PC-3 (cell line): ENCODE data around the gene VANGL2. TPM values are rescaled to one million over a fixed set of nuclear protein-coding genes. Genes with fewer than 3 reads are reported as not detected.
"Not testable (repeated sequence)": the region's sequence is repeated elsewhere in the genome, so short reads cannot be mapped to it uniquely, and the experiment has no call there.

Experiments
- ATAC-seq: fragments of 200-7000 bp; cut with Tn5 transposase; 2 replicates; pipeline ENCODE4 v1.9.1; 2020; ENCODE audit warnings: mild to moderate bottlenecking, moderate library complexity
- BruUV-seq: library from RNA; stranded (reverse); fragments of 400-500 nt; replicated peaks from 2 replicates; lab custom pipeline; 2021; lab: Mats Ljungman, UMichigan
- CTCF ChIA-PET: fragments of 300-600 bp; sonication (Branson Sonifier 250); formaldehyde crosslinking; loops from one replicate; lab custom pipeline; 2022; ENCODE audit warnings: antibody characterized with exemption; lab: Charles Lee
- POLR2A ChIA-PET: fragments of 300-600 bp; sonication (Branson Sonifier 250); formaldehyde crosslinking; loops from one replicate; lab custom pipeline; 2022; ENCODE audit warnings: antibody characterized with exemption; ENCODE audit not compliant: unreplicated experiment; lab: Charles Lee
- DNase-seq: peaks from one replicate; pipeline ENCODE4 v3.0.0-alpha.2; 2015
- H2AFZ ChIP-seq: fragments of 300-600 bp; sonication (generic); 2 replicates; pipeline ENCODE4 v1.6.0; 2016; ENCODE audit warnings: antibody characterized with exemption, low read length
- H3F3A ChIP-seq: fragments of 300-600 bp; sonication (generic); one replicate; pipeline ENCODE4 v1.6.0; 2017; ENCODE audit warnings: antibody characterized with exemption, low read length, control low read depth, mild to moderate bottlenecking; ENCODE audit not compliant: unreplicated experiment
- H3K27ac ChIP-seq: fragments of 300-600 bp; sonication (generic); 2 replicates; pipeline ENCODE4 v1.5.1; 2016; ENCODE audit warnings: mild to moderate bottlenecking, low read length
- H3K27me3 ChIP-seq: fragments of 300-600 bp; sonication (generic); 2 replicates; pipeline ENCODE4 v1.6.1; 2016; ENCODE audit warnings: low read length, mixed read lengths
- H3K36me3 ChIP-seq: fragments of 300-600 bp; sonication (generic); 2 replicates; pipeline ENCODE4 v1.6.1; 2016; ENCODE audit warnings: low read depth, mixed run types, low read length, mixed read lengths
- H3K4me1 ChIP-seq: fragments of 300-600 bp; sonication (generic); 2 replicates; pipeline ENCODE4 v1.5.1; 2016; ENCODE audit warnings: low read length; ENCODE audit not compliant: insufficient read depth
- H3K4me2 ChIP-seq: fragments of 300-600 bp; sonication (generic); 2 replicates; pipeline ENCODE4 v1.6.0; 2016; ENCODE audit warnings: low read length
- H3K4me3 ChIP-seq: fragments of 300-600 bp; sonication (generic); 2 replicates; pipeline ENCODE4 v1.5.1; 2016; ENCODE audit warnings: mild to moderate bottlenecking, low read length, mixed read lengths
- H3K79me2 ChIP-seq: fragments of 300-600 bp; sonication (generic); 2 replicates; pipeline ENCODE4 v1.6.1; 2017; ENCODE audit warnings: low read length, mixed read lengths
- H3K9ac ChIP-seq: fragments of 300-600 bp; sonication (generic); 2 replicates; pipeline ENCODE4 v1.6.0; 2016; ENCODE audit warnings: mild to moderate bottlenecking, low read length
- H3K9me2 ChIP-seq: fragments of 300-600 bp; sonication (generic); replicated peaks from 2 replicates; pipeline ENCODE4 v1.6.1; 2016; ENCODE audit warnings: mixed run types, low read length, mixed read lengths
- H3K9me3 ChIP-seq: fragments of 300-600 bp; sonication (generic); 2 replicates; pipeline ENCODE4 v1.6.1; 2016; ENCODE audit warnings: low read length, mixed read lengths
- H4K20me1 ChIP-seq: fragments of 300-600 bp; sonication (generic); 2 replicates; pipeline ENCODE4 v1.6.1; 2016; ENCODE audit warnings: low read length, mixed read lengths
- EZH2 ChIP-seq: fragments of 300-600 bp; sonication (generic); IDR thresholded peaks from one replicate; pipeline ENCODE4 v1.6.1; 2017; ENCODE audit warnings: antibody characterized with exemption, mild to moderate bottlenecking, low read length; ENCODE audit not compliant: unreplicated experiment
- EZH2phosphoT487 ChIP-seq: fragments of 300-600 bp; sonication (generic); IDR thresholded peaks from 2 replicates; pipeline ENCODE4 v1.6.1; 2018; ENCODE audit warnings: mild to moderate bottlenecking, antibody characterized with exemption, low read length, borderline replicate concordance
- intact Hi-C: fragments of 100-400 bp; cut with micrococcal nuclease; formaldehyde crosslinking; loops from 2 replicates; pipeline ENCODE4 v1.9.0; 2023
- total RNA-seq: library from RNA; depleted of rRNA; stranded (reverse); fragments of >200 nt; gene quantifications from 2 replicates; pipeline ENCODE4 v1.2.3, GENCODE V29; 2014
- TF ChIP-seq, protein P1 (sequence below): fragments of 300-600 bp; sonication (generic); conservative IDR thresholded peaks from 2 replicates; pipeline ENCODE4 v1.5.1; 2017; ENCODE audit warnings: antibody characterized with exemption, low read depth, mild to moderate bottlenecking, low read length

VANGL2 gene
- total RNA-seq, 1 experiment from 2014 or later = 0.44 TPM

DNA sequence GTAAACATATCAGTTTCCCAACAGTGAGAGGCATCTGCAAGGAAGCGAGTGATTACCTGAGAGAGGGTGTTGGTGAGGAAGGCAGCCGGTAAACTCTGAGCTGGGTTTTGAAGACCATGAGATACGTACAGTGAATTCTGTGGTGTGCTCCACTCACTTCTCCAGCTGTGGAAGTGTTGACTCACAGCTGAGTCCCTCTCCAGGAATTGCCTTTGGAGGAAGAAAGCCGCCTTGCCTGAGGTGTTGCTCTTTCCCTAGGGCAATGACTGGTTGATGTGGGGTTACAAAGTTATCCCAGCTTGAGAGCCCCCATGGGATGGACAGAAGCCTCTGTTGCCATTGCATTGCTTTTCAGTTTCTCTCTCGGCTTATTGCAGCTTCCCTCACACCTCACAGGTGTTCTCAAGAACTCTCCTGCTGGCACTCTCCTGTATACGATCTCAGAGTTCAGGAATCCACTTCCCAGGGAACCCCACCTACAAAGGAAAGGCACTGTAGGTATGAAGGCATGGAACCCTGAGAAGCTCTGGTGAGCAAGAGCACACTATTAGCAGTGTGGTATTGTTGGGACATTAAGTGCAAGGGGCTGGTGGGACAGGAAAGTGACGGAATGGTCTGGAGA lies 22.7 kb upstream of the VANGL2 start:
- Histone ChIP-seq H3K36me3 (no peaks in the 10 kb centered on the region), H3K9me3 (no peaks in the 10 kb centered on the region), H3K79me2 (no peaks in the 10 kb centered on the region), H3K4me3 (no peak overlapping the region), H2AFZ (no peak overlapping the region), H3K9me2 (no peaks in the 10 kb centered on the region), H3K27me3 (no peaks in the 10 kb centered on the region), H3K4me2 (no peak overlapping the region), H3K9ac (no peak overlapping the region), H3K4me1 (peaks cover 7% of the 10 kb centered on the region; the same call in 1 of the 2 replicates), H3F3A (no peaks in the 10 kb centered on the region), H3K27ac (no peak overlapping the region), H4K20me1 (no peaks in the 10 kb centered on the region)
- POLR2A ChIA-PET = no interaction called here
- BruUV-seq = no TSS peak
- no peak for TF ChIP-seq EZH2
- TF ChIP-seq, protein P1, sequence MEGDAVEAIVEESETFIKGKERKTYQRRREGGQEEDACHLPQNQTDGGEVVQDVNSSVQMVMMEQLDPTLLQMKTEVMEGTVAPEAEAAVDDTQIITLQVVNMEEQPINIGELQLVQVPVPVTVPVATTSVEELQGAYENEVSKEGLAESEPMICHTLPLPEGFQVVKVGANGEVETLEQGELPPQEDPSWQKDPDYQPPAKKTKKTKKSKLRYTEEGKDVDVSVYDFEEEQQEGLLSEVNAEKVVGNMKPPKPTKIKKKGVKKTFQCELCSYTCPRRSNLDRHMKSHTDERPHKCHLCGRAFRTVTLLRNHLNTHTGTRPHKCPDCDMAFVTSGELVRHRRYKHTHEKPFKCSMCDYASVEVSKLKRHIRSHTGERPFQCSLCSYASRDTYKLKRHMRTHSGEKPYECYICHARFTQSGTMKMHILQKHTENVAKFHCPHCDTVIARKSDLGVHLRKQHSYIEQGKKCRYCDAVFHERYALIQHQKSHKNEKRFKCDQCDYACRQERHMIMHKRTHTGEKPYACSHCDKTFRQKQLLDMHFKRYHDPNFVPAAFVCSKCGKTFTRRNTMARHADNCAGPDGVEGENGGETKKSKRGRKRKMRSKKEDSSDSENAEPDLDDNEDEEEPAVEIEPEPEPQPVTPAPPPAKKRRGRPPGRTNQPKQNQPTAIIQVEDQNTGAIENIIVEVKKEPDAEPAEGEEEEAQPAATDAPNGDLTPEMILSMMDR = no peak
- no peak for TF ChIP-seq EZH2phosphoT487
- ATAC-seq = peak; percentile 23; the same call in 1 of the 2 replicates
- peak; percentile 61 for DNase-seq
- CTCF ChIA-PET = interaction anchor here (0.6 to 3.1 kb wide), 2 partner anchors 184 to 1260 kb away, joined by 4 to 19 read pairs; no protein-coding TSS in a partner anchor
- intact Hi-C loops = no loop called here

DNA sequence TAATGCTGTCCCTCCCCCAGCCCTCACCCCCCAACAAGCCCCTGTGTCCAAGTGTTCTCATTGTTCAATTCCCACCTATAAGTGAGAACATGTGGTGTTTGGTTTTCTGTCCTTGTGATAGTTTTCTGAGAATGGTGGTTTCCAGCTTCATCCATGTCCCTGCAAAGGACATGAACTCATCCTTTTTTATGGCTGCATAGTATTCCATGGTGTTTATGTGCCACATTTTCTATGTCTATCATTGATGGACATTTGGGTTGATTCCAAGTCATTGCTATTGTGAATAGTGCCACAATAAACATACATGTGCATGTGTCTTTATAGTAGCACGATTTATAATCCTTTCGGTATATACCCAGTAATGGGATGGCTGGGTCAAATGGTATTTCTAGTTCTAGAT lies 15.6 kb upstream of the VANGL2 start:
- H3K79me2 ChIP-seq, POLR2A ChIA-PET, CTCF ChIA-PET: not testable (repeated sequence)

DNA sequence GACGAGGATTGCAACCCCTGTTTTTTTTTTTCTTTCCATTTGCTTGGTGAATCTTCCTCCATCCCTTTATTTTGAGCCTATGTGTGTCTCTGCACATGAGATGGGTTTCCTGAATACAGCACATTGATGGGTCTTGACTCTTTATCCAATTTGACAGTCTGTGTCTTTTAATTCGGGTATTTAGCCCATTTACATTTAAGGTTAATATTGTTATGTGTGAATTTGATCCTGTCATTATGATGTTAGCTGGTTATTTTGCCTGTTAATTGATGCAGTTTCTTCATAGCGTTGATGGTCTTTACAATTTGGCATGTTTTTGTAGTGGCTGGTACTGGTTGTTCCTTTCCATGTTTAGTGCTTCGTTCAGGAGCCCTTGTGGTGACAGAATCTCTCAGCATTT lies 12.0 kb upstream of the VANGL2 start:
- H3K4me2 ChIP-seq, CTCF ChIA-PET, DNase-seq, H4K20me1 ChIP-seq, intact Hi-C loops, H3K9me3 ChIP-seq, H3K27ac ChIP-seq, BruUV-seq, H3K36me3 ChIP-seq, H3K4me3 ChIP-seq, H3K4me1 ChIP-seq, POLR2A ChIA-PET, H3K9ac ChIP-seq, H3F3A ChIP-seq, H3K9me2 ChIP-seq, ATAC-seq, H2AFZ ChIP-seq, H3K79me2 ChIP-seq: not testable (repeated sequence)
- peaks cover 39% of the 10 kb centered on the region for H3K27me3 ChIP-seq

More for the DNA sequence above, 15.6 kb upstream of the VANGL2 start:
- intact Hi-C loops, H3K9ac ChIP-seq, H3K27ac ChIP-seq, H2AFZ ChIP-seq, BruUV-seq, H3F3A ChIP-seq, H3K4me2 ChIP-seq, ATAC-seq, H3K4me3 ChIP-seq, H4K20me1 ChIP-seq, H3K4me1 ChIP-seq, H3K36me3 ChIP-seq, DNase-seq, H3K9me3 ChIP-seq, H3K9me2 ChIP-seq: not testable (repeated sequence)
- peaks cover 15% of the 10 kb centered on the region; the same call in 1 of the 2 replicates for H3K27me3 ChIP-seq

DNA sequence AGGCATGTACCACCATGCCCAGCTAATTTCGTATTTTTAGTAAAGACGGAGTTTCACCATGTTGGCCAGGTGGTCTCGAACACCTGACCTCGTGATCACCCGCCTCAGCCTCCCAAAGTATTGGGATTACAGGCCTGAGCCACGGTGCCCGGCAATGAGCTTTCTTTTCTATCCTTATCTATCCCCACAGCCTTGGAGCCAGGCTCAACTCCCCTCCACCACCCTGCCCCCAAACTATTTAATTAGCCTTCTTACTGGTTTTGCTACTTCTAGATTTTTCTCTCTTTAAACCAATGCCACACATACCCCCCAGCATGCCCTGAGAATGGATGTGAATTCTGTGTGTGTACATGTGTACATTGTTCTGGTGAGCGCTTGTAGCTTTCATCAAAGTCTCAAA lies 5.7 kb upstream of the VANGL2 start:
- H3F3A ChIP-seq = no peaks in the 10 kb centered on the region
- no peaks in the 10 kb centered on the region for H3K9me2 ChIP-seq
- intact Hi-C loops = no loop called here
- TF ChIP-seq, protein P1 = no peak
- TF ChIP-seq EZH2phosphoT487 (no peak), EZH2 (no peak)
- no peaks in the 10 kb centered on the region for H3K36me3 ChIP-seq
- H3K4me3 ChIP-seq = no peak overlapping the region
- no peak overlapping the region for H3K4me2 ChIP-seq
- H3K27me3 ChIP-seq = peaks cover 48% of the 10 kb centered on the region
- ChIA-PET POLR2A (no interaction called here), CTCF (no interaction called here)
- ATAC-seq (no peak), DNase-seq (no peak)
- H3K4me1 ChIP-seq = no peaks in the 10 kb centered on the region
- no peaks in the 10 kb centered on the region for H4K20me1 ChIP-seq
- BruUV-seq = no TSS peak
- no peak overlapping the region for H2AFZ ChIP-seq
- H3K9ac ChIP-seq = no peak overlapping the region
- no peaks in the 10 kb centered on the region for H3K79me2 ChIP-seq
- no peaks in the 10 kb centered on the region for H3K9me3 ChIP-seq
- H3K27ac ChIP-seq = no peak overlapping the region
